Raji (cell line): Measurements from ENCODE around the gene HRH4.

Experiments used
- POLR2A ChIP-seq: IDR thresholded peaks from 2 replicates; pipeline ENCODE4 v1.6.1; 2011; ENCODE audit warnings: low read depth, low read length, control low read depth; ENCODE audit not compliant: insufficient read depth

The HRH4 gene

DNA sequence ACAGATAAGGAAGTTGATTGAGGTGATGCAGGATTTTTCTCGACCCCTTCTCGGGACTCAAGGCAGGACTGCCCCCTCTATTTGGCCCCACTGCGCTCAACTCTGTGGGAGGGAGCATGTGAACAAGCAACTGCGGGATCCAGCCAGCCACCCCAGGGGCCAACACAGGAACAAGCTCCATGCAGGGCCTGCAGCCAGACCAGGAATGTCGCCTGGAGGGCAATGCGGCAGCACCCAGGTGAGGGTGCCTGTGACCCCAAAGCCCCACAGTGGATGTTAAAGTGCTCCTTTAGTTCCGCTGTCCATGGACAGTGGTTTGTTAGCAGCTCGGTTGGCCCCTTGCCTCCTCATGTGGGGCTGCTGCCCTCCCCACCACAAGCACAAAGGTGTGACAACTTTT lies 57.1 kb downstream of the HRH4 start:
- TF ChIP-seq POLR2A, result no peak

GRCh38 chr18:24518596-24518995 lies 58.2 kb downstream of the HRH4 start:
- no peak for TF ChIP-seq POLR2A
